Suprapubic skin (tissue), 4 donors: ENCODE data around the gene FAF2. TPM values are rescaled to one million over a fixed set of nuclear protein-coding genes. Genes with fewer than 3 reads are reported as not detected.

Source experiments
- DNase-seq, 2 donors: peaks; one replicate each; pipeline ENCODE4 v3.0.0-alpha.2; 2019; ENCODE audit warnings: low spot score in 2 of 2
- H3K27ac ChIP-seq: fragments of 200-600 bp; sonication (generic); one replicate; pipeline ENCODE4 v1.5.1; 2019
- H3K27me3 ChIP-seq: fragments of 200-600 bp; sonication (generic); one replicate; pipeline ENCODE4 v1.5.1; 2019
- H3K36me3 ChIP-seq: fragments of 200-600 bp; sonication (generic); one replicate; pipeline ENCODE4 v1.5.1; 2019
- H3K4me1 ChIP-seq: fragments of 200-600 bp; sonication (generic); one replicate; pipeline ENCODE4 v1.5.1; 2019
- H3K4me3 ChIP-seq: fragments of 200-600 bp; sonication (generic); one replicate; pipeline ENCODE4 v1.5.1; 2019; ENCODE audit warnings: mild to moderate bottlenecking
- H3K9me3 ChIP-seq: fragments of 200-600 bp; sonication (generic); one replicate; pipeline ENCODE4 v1.5.1; 2019
- EP300 ChIP-seq: sonication (generic); formaldehyde crosslinking; IDR thresholded peaks from one replicate; pipeline ENCODE4 v1.6.1; 2017; ENCODE audit warnings: antibody characterized with exemption
- POLR2A ChIP-seq, 2 donors: fragments of 450-650 bp; IDR thresholded peaks; one replicate each; pipeline ENCODE4 v1.6.1; 2017; ENCODE audit warnings: antibody characterized with exemption in 2 of 2, mild to moderate bottlenecking in 2 of 2, moderate library complexity in 2 of 2
- POLR2AphosphoS5 ChIP-seq, 3 donors: sonication (generic); formaldehyde crosslinking; IDR thresholded peaks; one replicate each; pipeline ENCODE4 v1.6.1; 2017; ENCODE audit warnings: antibody characterized with exemption in 3 of 3
- WGBS: methylation state at CpG from one replicate; pipeline ENCODE4 v1.1.5; 2018; 5-methylcytosine and 5-hydroxymethylcytosine counted together
- total RNA-seq, 4 donors: library from RNA; depleted of rRNA; stranded (reverse); fragments of >200 nt; gene quantifications; one replicate each; pipeline ENCODE4 v1.1.0, GENCODE V29; 2016
- TF ChIP-seq, protein P1 (sequence below), 2 donors: fragments of 200-600 bp in 1 of 2; fragments of 450-650 bp in 1 of 2; sonication (generic) in 1 of 2; IDR thresholded peaks; one replicate each; pipeline ENCODE4 v1.5.1; 2016 to 2019; ENCODE audit warnings: antibody characterized with exemption in 2 of 2, mild to moderate bottlenecking in 1 of 2, moderate library complexity in 1 of 2

The FAF2 gene
- total RNA-seq, 4 donors from 2014 or later, result 28.8 to 41.9 (median 37.1) TPM

DNA sequence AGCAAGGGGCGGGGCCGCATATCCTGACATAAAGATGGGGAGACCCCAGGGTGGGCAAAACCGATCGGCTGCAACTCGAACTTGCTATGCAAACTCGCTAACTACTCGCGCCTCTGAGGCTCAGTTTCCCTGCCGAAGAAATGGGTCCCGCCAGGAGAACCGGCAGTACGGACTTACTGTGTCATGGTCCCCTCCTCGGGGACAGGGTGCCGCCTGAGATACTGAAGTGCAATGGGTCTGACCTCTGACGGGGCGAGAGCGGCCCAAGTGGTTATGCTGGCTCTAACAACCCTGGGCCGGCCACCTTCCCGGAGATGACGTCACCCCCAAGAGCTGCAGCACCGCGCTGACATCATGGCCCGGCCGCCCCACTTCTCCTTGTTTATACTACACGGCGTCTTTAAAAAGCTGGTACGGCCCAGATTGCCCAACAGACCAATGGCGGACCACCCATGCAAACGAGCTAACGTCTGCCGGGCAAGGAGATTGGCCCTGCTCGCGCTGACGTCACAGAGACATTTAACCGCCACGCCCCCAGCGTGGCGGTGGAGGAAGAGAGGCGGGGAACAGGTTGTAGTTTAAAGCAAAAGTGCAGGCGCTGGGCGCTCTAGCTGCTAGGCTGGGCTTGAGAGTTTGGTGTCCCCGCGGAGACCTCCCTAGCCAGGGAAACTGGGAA lies 89.5 kb downstream of the FAF2 start:
- Histone ChIP-seq H3K4me1 (peaks cover 72% of the 10 kb centered on the region), H3K36me3 (no peaks in the 10 kb centered on the region), H3K27ac (peak overlapping the region; percentile 95), H3K9me3 (no peaks in the 10 kb centered on the region), H3K4me3 (peak overlapping the region; percentile 76), H3K27me3 (no peaks in the 10 kb centered on the region)
- TF ChIP-seq, protein P1, sequence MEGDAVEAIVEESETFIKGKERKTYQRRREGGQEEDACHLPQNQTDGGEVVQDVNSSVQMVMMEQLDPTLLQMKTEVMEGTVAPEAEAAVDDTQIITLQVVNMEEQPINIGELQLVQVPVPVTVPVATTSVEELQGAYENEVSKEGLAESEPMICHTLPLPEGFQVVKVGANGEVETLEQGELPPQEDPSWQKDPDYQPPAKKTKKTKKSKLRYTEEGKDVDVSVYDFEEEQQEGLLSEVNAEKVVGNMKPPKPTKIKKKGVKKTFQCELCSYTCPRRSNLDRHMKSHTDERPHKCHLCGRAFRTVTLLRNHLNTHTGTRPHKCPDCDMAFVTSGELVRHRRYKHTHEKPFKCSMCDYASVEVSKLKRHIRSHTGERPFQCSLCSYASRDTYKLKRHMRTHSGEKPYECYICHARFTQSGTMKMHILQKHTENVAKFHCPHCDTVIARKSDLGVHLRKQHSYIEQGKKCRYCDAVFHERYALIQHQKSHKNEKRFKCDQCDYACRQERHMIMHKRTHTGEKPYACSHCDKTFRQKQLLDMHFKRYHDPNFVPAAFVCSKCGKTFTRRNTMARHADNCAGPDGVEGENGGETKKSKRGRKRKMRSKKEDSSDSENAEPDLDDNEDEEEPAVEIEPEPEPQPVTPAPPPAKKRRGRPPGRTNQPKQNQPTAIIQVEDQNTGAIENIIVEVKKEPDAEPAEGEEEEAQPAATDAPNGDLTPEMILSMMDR (IDR thresholded peaks at IDR 0.05), result no peak
- TF ChIP-seq EP300 (no peak), POLR2A (IDR thresholded peaks at IDR 0.05) (peak in 1 of 2 donors; percentile 8), POLR2AphosphoS5 (IDR thresholded peaks at IDR 0.05) (peak in 1 of 3 donors; percentile 53)
- 1% methylated on average over 20 of the region's 43 CpGs for WGBS
- DNase-seq, result peak; percentile 100

DNA sequence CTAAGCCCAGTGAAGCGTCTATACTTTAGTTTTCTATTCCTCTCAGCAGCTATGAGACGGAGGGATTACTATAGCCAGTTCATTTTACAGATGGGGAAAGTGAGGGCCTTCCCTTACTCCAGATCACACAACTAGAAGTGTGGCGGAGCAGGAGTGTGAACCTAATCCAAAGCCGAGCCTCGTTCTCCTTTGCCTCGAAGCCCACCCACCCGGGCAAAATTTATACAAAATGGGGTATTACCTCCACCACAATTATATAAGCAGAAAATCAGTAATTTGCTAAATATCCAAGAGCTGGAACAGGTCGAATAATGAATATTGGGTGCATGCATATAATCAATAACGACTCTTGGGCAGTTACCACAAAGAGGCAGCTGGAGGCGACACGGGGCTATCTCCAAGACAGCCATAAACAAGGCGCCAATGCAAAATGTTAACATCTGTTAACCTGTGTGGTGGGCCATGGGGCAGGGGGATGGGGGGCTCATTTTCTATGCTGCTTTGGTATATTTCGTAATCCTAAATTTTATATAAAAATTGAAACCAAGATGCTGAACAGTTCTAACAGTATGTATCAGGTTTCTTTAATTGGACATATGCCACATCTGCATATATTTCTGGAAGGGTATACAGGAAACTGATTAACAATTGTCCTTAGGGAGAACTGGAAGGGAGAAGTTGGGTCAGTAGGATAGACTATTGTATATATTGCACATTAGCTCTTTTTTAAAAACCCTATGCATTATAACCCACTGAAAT lies 90.2 kb downstream of the FAF2 start:
- Histone ChIP-seq H3K27me3 (no peaks in the 10 kb centered on the region), H3K4me1 (peaks cover 67% of the 10 kb centered on the region), H3K4me3 (peak overlapping the region; percentile 76), H3K9me3 (no peaks in the 10 kb centered on the region), H3K27ac (peak overlapping the region; percentile 95), H3K36me3 (no peaks in the 10 kb centered on the region)
- WGBS, result 23% methylated on average over 13 of the region's 13 CpGs
- no peak for TF ChIP-seq EP300
- peak in 1 of 2 donors; percentile 4 for TF ChIP-seq POLR2A (IDR thresholded peaks at IDR 0.05)
- no peak for TF ChIP-seq POLR2AphosphoS5 (IDR thresholded peaks at IDR 0.05)
- TF ChIP-seq, protein P1 (IDR thresholded peaks at IDR 0.05), result no peak
- no peak for DNase-seq

DNA sequence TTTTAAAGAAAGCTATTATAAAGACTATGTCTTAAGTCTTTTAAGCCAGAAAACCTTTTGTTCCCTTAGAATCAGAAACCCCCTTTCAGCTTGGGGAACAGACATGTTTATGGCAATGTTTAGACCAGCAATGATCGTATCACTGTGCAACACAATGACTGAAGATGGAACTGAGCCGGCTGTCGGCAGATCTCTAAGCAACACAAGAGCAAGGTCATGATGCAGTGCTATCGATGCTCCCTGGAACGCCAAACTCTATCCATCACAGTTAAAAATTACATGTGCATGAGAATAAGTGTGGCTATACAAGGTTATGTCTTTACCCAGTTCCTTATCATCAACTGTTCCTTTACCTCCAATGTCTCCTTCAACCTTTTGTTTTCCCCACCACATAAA lies 90.8 kb downstream of the FAF2 start:
- 30% methylated on average over 5 of the region's 5 CpGs for WGBS
- H3K9me3 ChIP-seq, result no peaks in the 10 kb centered on the region
- H3K27me3 ChIP-seq, result no peaks in the 10 kb centered on the region
- H3K4me3 ChIP-seq, result no peak overlapping the region
- H3K36me3 ChIP-seq, result no peaks in the 10 kb centered on the region
- TF ChIP-seq POLR2A (IDR thresholded peaks at IDR 0.05) (no peak), POLR2AphosphoS5 (IDR thresholded peaks at IDR 0.05) (no peak), EP300 (no peak)
- TF ChIP-seq, protein P1 (IDR thresholded peaks at IDR 0.05), result no peak
- H3K4me1 ChIP-seq, result peaks cover 67% of the 10 kb centered on the region
- no peak overlapping the region for H3K27ac ChIP-seq
- no peak for DNase-seq

DNA sequence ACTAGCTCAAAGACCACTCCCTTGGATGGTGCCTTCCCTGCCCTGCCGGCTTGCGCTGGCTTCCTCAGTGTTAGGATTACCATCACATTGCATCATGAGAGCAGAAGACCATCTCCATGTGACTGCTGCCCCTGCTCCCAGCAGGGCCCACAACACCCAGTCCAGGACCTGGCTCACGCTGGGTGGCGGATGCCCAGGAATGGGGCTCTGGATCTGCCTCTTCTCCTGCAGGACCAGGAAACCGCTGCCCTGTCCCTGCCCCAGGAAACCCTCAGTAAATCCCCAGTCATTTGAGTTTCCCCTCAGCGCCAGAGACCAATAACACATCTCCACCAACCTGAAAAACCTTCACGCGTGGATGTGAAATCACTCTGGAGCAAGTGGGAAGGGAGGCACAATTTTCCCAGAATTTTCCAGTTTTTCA lies 92.3 kb downstream of the FAF2 start:
- DNase-seq, result no peak
- Histone ChIP-seq H3K27ac (no peak overlapping the region), H3K27me3 (no peaks in the 10 kb centered on the region), H3K36me3 (no peaks in the 10 kb centered on the region), H3K9me3 (no peaks in the 10 kb centered on the region), H3K4me1 (peaks cover 55% of the 10 kb centered on the region), H3K4me3 (no peak overlapping the region)
- TF ChIP-seq EP300 (no peak), POLR2A (IDR thresholded peaks at IDR 0.05) (no peak), POLR2AphosphoS5 (IDR thresholded peaks at IDR 0.05) (no peak)
- TF ChIP-seq, protein P1 (IDR thresholded peaks at IDR 0.05), result no peak
- 92% methylated on average over 8 of the region's 8 CpGs for WGBS

DNA sequence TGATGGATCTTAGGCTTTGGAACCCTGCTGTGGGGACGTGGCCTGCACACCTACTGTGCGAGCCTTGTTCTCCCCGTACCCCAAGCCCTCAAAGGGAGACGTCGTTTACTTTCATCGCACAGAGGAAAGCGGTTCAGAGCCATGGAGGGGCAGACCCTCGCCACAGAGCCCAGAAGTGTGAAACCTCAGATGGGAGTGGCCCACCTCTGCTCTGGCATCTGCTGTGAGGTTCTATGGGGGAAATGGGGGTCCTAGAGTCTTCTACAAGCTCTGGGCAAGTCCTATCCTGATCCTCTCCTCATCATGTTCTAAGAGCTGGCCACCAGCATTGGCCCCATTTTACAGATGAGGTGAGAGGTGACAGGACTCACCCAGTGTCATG lies 92.8 kb downstream of the FAF2 start:
- Histone ChIP-seq H3K27ac (no peak overlapping the region), H3K36me3 (no peaks in the 10 kb centered on the region), H3K27me3 (no peaks in the 10 kb centered on the region), H3K4me1 (peaks cover 50% of the 10 kb centered on the region), H3K4me3 (no peak overlapping the region), H3K9me3 (no peaks in the 10 kb centered on the region)
- no peak for TF ChIP-seq POLR2A (IDR thresholded peaks at IDR 0.05)
- TF ChIP-seq EP300, result no peak
- 72% methylated on average over 8 of the region's 8 CpGs for WGBS
- no peak for DNase-seq
